NCI-H2171 (cell line): Measurements from ENCODE around the gene SH3BP4.

ENCODE experiments used
- DNase-seq: peaks from one replicate; lab custom pipeline; 2025; lab: John Stamatoyannopoulos, UW

Gene SH3BP4

GRCh38 chr2:234951664-234952269, at the start of gene SH3BP4:
SH3BP4 (plus strand) TSS chr2:234952017; CDS start chr2:235035003, 82,986 bp downstream.
- DNase-seq = peak; percentile 59

GRCh38 chr2:234904785-234905184, 47.0 kb upstream of the SH3BP4 start:
- DNase-seq = no peak

- DNase-seq = no peak
Observed at GRCh38 chr2:234905547-234906265, 46.1 kb upstream of the SH3BP4 start.

- DNase-seq = no peak
Observed at GRCh38 chr2:234910186-234910679, 41.6 kb upstream of the SH3BP4 start.

GRCh38 chr2:234911271-234911670, 40.5 kb upstream of the SH3BP4 start:
- no peak for DNase-seq

GRCh38 chr2:234912437-234912836, 39.4 kb upstream of the SH3BP4 start:
- DNase-seq = no peak

GRCh38 chr2:234913208-234913626, 38.6 kb upstream of the SH3BP4 start:
- no peak for DNase-seq

GRCh38 chr2:234914371-234915154, 37.3 kb upstream of the SH3BP4 start:
- DNase-seq = no peak

GRCh38 chr2:234916674-234917073, 35.1 kb upstream of the SH3BP4 start:
- no peak for DNase-seq

GRCh38 chr2:234917211-234917975, 34.4 kb upstream of the SH3BP4 start:
- DNase-seq = no peak

- DNase-seq = no peak
Observed at GRCh38 chr2:234919711-234920110, 32.1 kb upstream of the SH3BP4 start.

- DNase-seq = no peak
Observed at GRCh38 chr2:234920836-234921235, 31.0 kb upstream of the SH3BP4 start.

GRCh38 chr2:234929002-234929401, 22.8 kb upstream of the SH3BP4 start:
- DNase-seq = no peak

GRCh38 chr2:234930397-234930796, 21.4 kb upstream of the SH3BP4 start:
- DNase-seq = no peak

GRCh38 chr2:234931371-234931770, 20.4 kb upstream of the SH3BP4 start:
- no peak for DNase-seq

GRCh38 chr2:234932591-234933168, 19.1 kb upstream of the SH3BP4 start:
- peak; percentile 18 for DNase-seq

- no peak for DNase-seq
Observed at GRCh38 chr2:234935311-234935710, 16.5 kb upstream of the SH3BP4 start.

GRCh38 chr2:234939576-234939975, 12.2 kb upstream of the SH3BP4 start:
- DNase-seq = no peak

GRCh38 chr2:234939996-234940395, 11.8 kb upstream of the SH3BP4 start:
- DNase-seq = no peak

- DNase-seq = no peak
Observed at GRCh38 chr2:234940527-234940926, 11.3 kb upstream of the SH3BP4 start.

GRCh38 chr2:234945339-234945873, 6.4 kb upstream of the SH3BP4 start:
- no peak for DNase-seq
